ENCODE data around the gene CRTC1.
"Not testable (repeated sequence)": the region's sequence is repeated elsewhere in the genome, so short reads cannot be mapped to it uniquely, and the experiment has no call there.

The CRTC1 gene

DNA sequence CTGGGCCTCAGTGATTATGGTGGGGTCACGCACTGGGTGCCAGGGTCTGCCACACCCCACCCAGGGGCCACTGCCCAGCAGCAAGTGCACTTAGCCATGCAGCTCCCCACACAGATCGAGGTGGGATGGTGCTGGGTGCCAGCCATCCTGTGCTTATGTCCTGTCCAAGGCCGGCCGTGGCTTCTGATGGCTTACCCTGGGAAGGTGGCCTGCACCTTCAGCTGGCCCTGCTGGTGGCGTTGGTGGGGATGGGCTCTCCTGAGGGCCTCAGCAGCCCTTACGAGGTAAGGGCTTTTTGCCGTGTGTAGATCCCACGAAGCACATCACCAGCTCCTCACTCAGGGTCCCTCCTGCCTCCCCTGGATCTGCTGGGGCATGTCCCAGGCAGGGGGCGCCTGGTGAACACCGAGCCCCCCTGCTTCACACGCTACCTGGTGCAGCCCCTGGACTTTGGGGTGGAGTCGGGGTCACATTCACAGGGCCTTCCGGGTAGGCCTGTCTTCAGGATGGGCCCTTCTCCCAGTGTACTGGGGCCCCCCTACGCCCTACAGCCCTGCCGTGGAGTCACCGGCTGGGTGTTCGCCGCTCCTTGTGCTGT, 46.6 kb downstream of the CRTC1 start:
- H3K4me3 ChIP-seq (ENCODE audit: low read length): no peak overlapping the region
- DNase-seq (ENCODE audit: low read depth): no peak
- no peak for TF ChIP-seq CTCF (IDR thresholded peaks at IDR 0.05; ENCODE audit: insufficient read depth, low read depth, low read length, missing control alignments)

- TF ChIP-seq CTCF (IDR thresholded peaks at IDR 0.05; ENCODE audit: insufficient read depth, low read depth, low read length, missing control alignments): no peak
- H3K4me3 ChIP-seq (ENCODE audit: low read length): no peak overlapping the region
- no peak for DNase-seq (ENCODE audit: low read depth)
These were observed 47.5 kb downstream of the CRTC1 start for GRCh38 chr19:18730885-18731513.

DNA sequence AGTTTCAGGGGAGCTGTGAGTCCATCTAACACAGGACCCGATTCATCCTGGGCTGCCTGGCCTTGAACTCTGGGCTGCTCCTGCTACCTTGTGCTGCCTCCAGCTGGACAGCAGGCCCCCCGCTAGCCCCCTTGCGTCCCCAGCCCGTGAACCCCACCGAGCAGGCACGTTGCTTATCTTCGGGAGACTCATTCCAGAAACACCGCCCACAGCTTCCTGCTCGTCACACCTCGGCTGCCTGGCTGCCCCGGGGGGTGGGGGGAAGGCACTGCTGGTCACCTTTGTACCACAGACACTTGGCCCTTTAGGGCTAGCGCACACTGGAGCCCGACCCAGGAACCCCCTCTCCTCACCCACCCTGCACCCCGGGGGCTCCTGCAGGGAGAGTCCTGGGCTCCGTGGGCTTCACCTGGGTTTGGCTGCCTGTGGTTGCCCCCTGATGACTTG, 48.1 kb downstream of the CRTC1 start:
- H3K4me3 ChIP-seq (ENCODE audit: low read length): no peak overlapping the region
- TF ChIP-seq CTCF (IDR thresholded peaks at IDR 0.05; ENCODE audit: insufficient read depth, low read depth, low read length, missing control alignments): no peak
- peak; percentile 24 for DNase-seq (ENCODE audit: low read depth)

- TF ChIP-seq CTCF (IDR thresholded peaks at IDR 0.05; ENCODE audit: insufficient read depth, low read depth, low read length, missing control alignments): no peak
- DNase-seq (ENCODE audit: low read depth): no peak
These were observed 49.7 kb downstream of the CRTC1 start for GRCh38 chr19:18733196-18733647.

DNA sequence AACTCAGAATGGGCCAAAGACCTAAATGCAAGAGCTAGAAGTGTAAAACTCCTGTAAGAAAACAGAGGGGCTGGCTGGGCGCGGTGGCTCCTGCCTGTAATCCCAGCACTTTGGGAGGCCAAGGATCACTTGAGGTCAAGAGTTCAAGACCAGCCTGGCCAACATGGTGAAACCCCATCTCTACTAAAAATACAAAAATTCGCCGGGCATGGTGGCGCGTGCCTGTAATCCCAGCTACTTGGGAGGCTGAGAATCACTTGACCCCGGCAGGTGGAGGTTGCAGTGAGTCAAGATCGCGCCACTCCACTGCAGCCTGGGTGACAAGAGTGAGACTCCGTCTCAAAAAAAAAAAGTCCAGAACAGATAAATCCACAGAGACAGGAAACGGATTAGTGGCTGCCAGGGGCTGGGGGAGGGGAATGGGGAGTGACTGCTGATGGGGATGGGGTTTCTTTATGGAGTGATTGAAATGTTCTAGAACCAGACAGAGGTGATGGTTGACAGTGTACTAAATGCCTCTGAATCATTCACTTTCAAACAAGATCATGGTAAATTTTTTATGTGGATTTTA, 50.4 kb downstream of the CRTC1 start:
- not testable (repeated sequence) for H3K4me3 ChIP-seq (ENCODE audit: low read length); DNase-seq (ENCODE audit: low read depth)

More at GRCh38 chr19:18733196-18733647, 49.7 kb downstream of the CRTC1 start:
- no peak overlapping the region for H3K4me3 ChIP-seq (ENCODE audit: low read length)

- DNase-seq (ENCODE audit: low read depth): no peak
- TF ChIP-seq CTCF (IDR thresholded peaks at IDR 0.05; ENCODE audit: insufficient read depth, low read depth, low read length, missing control alignments): no peak
- no peak overlapping the region for H3K4me3 ChIP-seq (ENCODE audit: low read length)
These were observed 51.8 kb downstream of the CRTC1 start for GRCh38 chr19:18735324-18735723.

DNA sequence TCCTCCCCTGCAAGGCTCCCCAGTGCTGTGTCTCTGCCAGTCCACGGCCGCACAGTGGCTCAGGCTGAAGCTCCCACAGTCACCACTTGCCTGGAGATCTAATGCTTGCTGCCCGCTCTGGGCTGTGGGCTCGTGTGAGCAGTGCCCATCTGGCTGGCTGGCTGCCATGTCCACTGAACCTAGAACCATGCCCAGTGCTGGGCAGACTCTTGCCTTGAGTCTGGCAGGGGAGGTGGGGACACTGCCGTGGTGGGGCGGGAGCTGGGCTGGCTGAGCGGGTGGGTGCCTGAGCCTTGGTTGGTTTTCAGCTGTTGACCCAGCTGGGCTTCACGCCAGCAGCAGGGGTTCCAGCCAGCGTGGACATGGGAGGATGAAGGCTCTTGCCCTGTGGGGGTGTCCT, 52.3 kb downstream of the CRTC1 start:
- H3K4me3 ChIP-seq (ENCODE audit: low read length): no peak overlapping the region
- no peak for TF ChIP-seq CTCF (IDR thresholded peaks at IDR 0.05; ENCODE audit: insufficient read depth, low read depth, low read length, missing control alignments)
- DNase-seq (ENCODE audit: low read depth): no peak

Measured in epithelial cell of esophagus (primary cell).